IPS DF 4.7 (cell line): ENCODE results near the gene ARF5.
"Not testable (repeated sequence)": the region's sequence is repeated elsewhere in the genome, so short reads cannot be mapped to it uniquely, and the experiment has no call there.

ENCODE experiments used
- DNase-seq: peaks from one replicate; pipeline ENCODE4 v3.0.0-alpha.2; 2013; ENCODE audit warnings: low spot score; ENCODE audit errors: extremely low read depth

ARF5 gene

DNA sequence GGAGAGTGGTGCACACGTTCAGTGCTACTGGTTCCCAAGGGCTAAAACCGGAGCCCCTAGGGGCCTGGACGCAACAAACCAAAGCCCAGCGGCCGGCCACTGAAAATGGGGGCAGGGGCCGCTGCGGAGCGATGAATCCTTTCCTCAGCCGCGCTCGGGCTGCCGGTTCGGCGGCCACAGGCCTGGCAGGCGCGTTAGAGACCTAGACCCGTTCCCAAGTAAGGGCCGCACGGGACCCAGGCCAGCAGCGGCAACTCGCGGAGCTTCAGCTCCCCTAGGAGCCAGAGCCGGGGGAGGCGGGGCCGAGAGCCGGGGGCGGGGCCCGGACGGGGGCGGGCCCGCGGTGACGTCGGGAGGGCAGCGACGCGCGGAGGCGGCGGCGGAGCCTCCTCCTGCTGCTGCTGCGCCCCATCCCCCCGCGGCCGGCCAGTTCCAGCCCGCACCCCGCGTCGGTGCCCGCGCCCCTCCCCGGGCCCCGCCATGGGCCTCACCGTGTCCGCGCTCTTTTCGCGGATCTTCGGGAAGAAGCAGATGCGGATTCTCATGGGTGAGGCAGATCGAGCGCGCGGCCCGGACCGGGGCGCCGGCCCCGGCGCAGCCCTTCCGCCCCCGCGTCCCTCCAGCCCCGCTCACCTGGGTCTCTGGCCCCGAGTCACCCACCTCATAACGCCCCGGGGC lies at the start of gene ARF5:
ARF5 (plus strand) TSS at position 393 of the 678 bp plus-strand sequence; CDS start at position 481, 88 bp downstream.
- DNase-seq: no peak

DNA sequence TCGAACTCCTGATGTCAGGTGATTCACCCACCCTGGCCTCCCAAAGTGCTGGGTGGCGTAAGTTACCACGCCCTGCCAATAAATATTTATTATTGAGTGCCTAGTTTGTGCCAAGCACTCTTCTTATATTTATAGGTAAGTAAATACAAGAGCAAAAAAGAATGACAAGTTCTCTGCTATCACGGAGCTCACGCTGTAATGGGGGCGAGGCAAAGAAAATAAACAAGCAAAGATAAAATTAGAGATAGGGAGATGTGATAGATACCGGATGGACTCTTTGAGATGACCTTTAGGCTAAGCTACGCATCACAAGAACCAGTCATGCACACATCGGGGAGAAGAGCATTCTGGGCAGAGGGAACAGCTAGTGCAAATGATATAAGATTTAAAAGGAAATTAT lies 49.1 kb upstream of the ARF5 start:
- DNase-seq: no peak

DNA sequence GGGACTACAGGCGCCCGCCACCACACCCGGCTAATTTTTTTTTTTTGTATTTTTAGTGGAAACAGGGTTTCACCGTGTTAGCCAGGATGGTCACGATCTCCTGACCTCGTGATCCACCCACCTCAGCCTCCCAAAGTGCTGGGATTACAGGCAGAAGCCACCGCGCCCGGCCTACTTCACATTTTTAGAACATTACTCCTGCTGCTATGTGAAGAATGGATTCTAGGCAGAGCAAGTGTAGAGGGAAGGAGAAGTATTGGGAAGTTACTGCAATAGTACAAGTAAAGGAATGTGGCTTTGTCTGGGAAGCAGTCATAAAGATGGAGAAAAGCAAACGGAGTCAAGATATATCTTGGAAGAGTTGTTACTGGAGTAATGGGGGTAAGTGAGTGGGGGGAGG lies 47.8 kb upstream of the ARF5 start:
- DNase-seq: not testable (repeated sequence)

DNA sequence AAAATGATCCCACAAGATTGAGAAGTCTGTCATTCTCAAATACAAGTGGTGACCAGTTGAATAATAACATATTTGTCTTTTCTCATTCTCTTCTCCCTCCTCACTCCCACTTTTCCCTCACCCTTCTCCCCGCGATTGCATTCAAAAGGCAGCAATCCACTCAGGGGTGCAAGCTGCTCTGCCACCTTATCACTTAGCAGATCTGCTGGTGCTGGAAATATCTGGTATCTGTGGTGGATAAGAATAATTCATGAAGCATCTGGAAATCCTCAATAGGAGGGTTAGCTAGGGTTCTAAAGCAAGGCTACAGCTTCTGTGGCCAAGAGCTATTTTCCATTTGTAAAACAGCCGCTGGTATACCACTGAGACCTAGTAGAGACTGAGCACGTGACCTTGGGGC lies 46.7 kb upstream of the ARF5 start:
- DNase-seq: no peak

DNA sequence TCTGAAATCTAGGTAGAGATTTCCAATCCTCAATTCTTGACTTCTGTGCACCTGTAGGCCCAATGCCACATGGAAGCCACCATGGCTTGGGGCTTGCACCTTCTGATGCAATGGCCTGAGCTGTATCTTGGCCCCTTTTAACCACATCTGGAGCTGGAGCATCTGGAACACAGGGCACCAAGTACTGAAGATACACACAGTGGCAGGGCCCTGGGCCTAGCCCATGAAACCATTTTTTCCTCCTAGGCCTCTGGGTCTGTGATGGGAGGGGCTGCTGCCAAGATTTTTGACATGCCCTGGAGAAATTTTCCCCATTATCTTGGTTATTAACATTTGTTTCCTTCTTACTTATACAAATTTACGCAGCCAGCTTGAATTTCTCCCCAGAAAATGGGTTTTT lies 41.9 kb upstream of the ARF5 start:
- no peak for DNase-seq

DNA sequence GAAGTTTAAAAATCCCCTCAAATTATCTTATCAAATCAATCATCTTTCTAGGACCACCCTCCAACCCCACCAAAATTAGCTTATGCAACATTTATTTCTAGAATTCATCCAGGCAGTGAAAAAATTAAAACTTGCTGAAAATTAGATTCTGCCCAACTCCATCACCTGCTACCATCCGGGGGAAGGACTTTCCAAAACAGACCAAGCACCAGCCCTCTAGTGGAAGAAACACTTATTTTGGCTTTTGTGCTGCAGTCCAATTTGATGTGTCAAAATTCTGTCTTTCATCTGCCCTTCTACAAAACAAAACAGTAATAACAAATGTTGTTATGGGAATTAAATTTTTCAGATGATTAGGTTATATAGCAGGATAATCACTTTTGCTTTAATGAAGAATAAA lies 38.0 kb upstream of the ARF5 start:
- no peak for DNase-seq

DNA sequence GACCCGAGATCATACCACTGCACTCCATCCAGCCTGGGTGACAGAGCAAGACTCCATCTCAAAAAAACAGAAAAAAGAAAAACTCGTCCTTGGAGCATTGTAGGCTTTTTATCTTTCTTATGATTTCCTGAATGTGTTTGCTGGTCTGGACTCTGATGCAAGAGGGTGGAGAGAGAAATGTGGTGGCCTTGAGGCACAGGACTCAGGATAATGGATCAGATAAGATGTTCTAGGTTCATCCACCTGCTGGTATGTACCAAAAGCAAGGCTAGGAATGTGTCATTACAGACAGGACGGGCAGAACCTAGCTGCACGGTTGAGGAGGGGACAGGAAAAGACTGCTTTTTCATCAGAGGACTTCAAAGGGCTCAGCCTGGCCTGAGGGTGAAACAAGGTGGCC lies 36.3 kb upstream of the ARF5 start:
- no peak for DNase-seq

DNA sequence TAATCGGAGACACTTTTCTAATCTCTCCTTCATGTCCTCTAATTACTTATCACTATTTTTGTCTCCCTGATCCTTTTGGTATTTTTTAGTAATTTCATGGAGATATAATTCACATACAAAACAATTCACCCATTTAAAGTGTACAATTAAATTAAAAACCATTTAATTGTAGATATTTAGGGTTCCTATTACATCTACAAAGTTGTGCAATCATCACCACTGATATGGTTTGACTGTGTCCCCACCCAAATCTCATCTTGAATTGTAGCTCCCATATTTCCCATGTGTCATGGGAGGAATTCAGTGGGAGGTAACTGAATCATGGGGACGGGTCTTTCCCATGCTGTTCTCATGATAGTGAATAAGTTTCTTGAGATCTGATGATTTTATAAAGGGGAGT lies 31.8 kb upstream of the ARF5 start:
- DNase-seq: no peak

DNA sequence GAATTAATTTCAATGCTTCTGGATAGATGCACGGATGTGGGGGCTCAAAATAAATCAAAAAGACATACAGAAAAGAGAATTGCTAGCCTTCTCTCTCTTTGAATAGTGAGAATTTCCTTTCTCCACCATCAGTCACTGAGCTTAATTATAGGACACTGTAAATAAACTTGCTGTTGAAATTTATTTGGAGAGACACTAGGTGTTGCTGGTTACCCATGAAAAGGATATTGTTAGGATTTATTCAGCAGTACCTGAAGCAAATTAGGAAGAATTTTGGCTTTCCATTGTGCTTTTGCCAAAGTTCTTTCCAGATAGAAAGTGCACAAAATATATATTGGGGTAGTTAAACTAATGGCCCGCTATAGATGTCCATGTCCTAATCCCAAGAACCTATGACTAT lies 30.4 kb upstream of the ARF5 start:
- DNase-seq: no peak

DNA sequence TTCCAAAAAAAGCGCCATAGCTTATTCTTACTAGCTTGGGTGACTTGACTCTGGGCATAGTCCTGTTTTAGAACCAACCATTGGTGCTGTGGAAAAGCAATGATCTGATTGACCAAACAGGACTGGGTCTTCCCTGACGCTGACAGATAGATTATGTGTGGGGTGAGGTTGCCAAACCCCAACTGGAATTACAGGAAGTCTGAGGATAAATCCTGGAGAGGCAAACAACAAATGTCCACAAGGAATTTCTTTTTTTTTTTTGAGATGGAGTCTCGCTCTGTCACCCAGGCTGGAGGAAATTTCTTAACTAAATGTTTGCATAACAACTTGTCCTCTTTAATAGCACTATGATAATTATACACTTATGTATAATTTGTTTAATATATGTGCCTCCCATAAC lies 22.0 kb upstream of the ARF5 start:
- DNase-seq: no peak

DNA sequence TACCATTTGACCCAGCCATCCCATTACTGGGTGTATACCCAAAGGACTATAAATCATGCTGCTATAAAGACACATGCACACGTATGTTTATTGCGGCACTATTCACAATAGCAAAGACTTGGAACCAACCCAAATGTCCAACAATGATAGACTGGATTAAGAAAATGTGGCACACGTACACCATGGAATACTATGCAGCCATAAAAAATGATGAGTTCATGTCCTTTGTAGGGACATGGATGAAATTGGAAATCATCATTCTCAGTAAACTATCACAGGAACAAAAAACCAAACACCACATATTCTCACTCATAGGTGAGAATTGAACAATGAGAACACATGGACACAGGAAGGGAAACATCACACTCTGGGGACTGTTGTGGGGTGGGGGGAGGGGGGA lies 20.2 kb upstream of the ARF5 start:
- not testable (repeated sequence) for DNase-seq

DNA sequence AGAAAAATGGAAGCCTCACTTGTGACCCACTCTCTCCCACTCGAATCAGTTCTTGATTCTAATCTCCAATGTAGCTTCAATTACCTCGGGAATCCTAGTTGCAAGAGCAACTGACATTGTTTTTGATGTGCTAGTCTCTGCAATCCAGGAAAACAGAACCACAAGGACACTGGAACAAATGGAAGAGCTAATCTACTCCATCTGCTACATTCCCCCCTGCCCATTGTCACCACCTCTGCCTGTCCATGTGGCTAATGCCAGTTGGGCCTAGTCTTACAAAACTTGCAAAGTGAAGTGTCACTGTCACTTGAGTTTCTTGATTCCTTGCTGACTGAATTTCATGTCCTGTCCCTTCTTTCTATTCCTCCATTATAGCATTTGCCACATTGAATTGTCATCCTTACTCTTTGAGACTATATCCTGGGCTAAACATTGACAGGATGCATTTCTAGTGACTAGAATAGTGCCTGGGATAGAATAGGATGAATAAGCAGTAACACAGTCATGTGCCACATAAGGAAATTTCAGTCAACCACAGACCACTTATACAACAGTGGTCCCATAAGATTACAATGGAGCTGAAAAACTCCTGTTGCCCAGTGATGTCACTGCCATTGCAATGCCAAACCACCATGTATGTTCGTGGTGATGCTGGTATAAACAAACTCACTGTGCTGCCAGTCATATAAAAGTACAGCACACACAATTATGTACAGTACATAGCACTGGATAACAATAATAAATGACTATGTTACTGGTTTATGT lies 16.3 kb upstream of the ARF5 start:
- no peak for DNase-seq

DNA sequence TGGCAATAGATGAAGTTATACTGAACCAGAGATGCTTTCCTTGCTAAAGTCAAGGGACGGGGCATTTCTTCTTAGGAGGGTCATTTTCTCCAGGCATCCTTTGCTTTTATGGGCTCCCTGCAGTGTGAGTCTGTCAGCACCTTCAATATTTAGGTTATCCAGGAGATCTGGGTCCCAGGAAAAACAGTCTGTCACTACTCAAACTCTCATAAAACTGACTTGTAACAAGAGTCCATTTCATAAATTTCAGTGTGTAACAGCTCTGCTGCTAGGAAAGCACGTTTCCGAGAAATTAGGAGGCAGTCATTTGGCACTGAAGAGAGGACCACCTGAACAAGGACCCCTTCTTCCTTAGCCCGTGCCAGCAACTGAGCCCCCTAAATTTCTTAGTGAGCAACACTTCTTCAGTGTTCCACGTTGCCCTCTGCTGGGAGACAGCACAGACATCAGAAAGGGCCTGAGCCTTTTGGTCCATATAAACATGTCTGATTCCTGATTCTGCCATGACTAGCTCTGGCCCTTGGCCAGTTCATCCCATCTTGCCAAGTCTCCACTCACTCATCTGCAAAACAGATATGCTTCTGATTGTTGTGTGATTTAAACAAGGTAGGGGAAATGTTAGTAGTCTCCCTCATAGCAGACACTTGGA lies 10.1 kb upstream of the ARF5 start:
- no peak for DNase-seq

DNA sequence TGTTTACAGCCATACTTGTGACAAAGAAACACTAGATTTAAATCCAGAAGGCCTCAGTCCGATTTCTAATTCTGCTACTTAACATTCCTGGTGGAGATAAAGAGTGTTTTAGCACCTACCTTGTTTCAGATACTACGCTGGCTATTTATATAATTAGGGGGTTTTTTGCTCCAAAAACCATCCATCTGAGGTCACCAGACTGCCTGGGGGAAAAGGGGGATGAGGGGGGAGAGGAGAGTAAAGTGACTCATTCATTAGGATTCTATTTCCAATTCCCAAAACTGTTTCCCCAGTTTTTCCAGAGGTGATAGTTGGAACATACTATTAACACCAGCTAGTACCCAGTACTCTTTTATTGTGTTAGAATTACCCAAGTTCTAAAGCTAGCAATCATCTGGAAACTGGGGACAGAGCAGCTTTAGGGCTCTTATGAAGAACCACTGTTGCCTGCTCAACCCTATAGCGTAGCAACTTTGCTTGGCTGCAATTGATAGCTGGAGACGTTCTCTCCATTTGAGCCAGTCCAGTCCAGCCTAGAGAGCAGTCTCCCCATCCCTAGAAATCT lies 9.4 kb upstream of the ARF5 start:
- no peak for DNase-seq

DNA sequence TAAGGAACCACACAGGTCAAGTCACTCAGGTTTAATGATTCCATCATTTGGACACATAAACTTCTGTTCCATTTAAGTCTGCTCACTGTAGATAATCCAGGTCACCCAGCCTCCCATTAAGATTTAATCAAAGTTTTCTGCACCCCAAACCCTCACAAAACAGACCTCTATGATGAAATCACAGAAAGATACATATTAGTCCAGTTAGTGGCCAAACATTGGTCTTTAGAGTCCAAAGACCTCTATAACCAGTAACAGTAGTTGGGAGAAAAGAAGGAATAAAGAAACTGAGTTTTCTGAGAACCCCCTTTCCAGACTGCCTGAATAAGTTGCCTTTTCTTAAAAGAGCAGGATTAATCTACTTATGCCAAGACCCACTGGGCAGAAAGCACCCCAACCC lies 7.6 kb upstream of the ARF5 start:
- DNase-seq: no peak

DNA sequence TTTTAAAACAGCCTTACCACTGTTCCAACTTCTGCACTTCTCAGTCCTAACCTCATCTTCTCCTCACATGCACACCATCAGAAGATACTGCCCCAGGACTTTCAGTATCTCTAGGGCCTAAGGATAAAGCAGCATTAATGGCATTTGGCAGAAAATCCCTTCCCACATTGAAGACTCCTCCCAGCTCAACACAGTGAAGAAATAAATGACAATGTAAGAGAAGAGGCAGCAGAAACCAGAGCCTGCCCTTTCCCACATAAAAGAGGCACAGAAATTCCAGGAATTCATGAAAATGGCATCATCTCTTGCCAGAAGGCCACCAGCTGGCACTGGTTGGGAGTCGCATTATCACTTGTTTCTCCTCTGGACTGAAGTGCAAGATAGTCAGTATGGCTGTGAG lies 6.5 kb upstream of the ARF5 start:
- no peak for DNase-seq

DNA sequence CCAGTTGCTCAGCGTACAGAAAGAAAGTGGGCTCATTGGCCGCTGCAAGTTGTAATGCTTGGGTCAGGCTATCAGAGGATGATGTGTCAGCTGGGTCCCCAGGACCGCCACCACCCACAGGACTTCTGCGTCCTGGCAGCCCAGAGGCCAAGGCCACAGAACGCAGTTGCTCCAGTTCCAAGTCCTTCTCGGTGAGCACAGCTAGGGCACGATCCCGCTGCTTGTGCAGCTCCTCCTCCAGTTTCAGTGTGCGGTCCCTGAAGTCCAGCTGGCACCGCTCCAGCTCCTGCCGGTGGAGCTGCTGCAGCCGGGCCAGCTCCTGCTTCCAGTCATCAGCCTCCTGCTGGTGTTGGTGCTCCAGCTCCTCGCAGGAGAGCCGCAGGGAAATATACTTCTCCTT lies 5.8 kb upstream of the ARF5 start:
- DNase-seq: no peak

DNA sequence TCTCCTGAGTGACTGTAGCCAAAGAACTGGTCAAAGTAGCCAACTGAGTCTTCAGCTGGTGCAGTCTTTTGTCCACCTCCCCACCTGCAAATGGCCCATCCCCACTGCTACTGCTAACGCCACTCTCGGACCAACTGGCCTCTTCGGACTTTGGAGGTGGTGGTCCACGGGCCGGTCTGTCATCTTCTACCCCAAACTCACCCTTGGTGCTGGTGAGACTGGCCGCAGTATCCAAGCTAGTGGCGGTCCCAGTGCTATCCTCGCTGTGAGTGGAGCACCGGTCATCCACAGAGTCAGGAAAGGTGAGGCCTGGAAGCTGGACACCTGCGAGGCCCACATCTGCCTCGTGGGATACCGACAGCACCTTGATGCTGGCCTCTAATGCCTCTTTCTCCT lies 3.6 kb upstream of the ARF5 start:
- no peak for DNase-seq

DNA sequence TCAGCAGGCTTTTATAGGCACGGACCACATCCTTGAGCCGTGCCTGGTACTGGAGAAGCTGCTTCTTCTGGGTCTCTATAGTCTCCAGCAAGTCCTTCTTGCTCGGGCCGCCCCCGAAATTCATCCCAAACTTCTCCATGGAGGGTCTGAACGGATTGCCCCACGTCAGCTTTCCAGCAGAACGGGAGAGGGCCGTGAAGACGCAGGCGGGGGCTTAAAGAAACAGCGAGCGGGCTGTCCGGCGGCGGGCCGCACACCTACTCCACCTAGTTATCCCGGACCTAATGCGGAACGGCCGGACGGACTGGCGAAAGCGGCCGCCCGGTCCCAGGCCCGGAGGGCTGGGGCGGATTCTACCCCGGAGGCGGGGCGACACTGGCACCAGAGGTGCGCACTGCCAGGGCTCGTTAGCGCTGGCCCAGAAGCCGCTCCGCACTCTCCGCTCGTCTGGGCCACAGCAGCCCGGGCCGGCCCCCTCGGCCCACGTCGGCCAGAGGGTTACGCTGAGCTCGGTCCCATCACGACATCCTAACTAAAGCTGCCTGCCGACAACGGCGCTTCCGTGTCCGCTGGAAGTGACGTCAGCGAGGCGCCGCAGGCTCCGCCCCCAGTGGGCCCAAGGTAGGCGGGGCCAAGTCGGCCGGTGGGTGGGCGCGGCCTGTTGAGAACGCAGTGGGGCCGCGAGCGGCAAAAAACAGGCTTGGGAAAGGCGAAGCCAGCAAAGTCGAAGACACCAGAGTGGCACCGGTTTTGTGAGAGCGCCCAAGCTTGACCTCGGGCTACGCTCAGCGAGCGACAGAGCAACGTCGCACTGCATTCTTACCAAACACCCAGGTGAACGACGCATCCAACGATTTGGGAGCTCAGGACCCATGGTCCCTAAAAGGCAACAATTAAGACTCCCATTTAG lies 2.9 kb upstream of the ARF5 start, which contains the start of gene GCC1:
GCC1 (minus strand) TSS at position 553 of the 910 bp plus-strand sequence; CDS start at position 139, 414 bp downstream.
- DNase-seq: no peak

DNA sequence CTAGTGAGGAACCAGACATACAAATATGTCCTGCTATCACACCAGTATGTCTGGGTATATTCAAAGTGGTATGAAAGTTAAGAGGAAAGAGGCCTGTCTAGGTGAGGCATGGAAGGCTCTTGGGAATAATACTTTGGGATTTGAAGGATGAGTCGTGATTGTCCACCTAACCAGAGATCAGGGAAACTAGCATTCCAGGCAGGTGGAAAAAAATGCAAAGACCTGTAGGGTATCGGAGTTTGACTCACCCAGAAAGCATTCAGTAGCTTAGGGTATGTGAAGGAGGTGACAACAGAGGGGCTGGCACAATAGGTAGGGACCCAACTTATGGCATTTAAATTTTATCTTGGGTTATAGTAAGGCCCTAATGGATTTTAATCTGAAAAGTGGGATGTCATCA lies 1.9 kb upstream of the ARF5 start:
- no peak for DNase-seq

DNA sequence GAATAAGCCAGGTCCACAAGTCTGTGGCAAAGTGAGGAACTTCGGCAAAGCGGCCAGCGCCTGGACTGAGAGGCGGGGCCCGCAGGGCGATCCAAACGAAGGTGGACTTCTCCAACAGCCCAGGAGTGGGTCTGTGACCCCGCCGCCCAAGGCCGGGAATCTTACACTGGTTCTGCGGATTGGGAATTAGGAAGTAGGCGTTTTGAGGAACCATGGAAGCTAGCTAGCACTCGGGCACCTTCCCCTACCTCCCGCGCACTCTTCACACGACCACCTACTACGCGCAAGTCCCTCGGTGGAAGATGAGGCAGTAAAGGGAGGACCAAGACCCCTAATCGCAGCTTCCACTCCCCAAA lies 570 bp upstream of the ARF5 start:
- no peak for DNase-seq
